ENCODE data around the gene ZBTB44. TPM values are rescaled to one million over a fixed set of nuclear protein-coding genes. Genes with fewer than 3 reads are reported as not detected.

Gene ZBTB44
- total RNA-seq, 1 experiment from 2014 or later = 41.2 TPM

DNA sequence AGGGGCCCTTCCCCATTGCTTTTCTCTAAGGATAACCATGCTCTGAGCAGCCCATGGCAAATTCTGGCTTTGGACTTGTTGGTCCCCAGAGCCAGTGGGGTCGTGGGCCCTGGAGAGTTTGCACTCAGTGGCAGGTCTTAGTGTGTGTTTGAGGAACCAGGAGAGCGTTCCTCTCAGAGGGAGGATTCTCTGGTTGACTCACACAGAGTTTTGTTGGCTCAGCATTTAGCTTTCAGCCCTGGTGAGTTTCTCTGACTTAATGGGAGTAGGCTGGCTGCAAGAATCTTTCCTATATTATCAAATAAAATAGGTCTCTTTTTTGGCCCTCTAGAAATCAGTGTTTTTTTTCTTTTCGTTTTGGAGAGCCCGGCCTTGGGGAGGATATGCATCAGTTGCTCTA is 134.2 kb downstream of the ZBTB44 start:
- peaks cover 95% of the 10 kb centered on the region for H3K79me2 ChIP-seq (ENCODE audit: low read depth)
- no peaks in the 10 kb centered on the region for H3K9me3 ChIP-seq (ENCODE audit: insufficient read depth, low read depth)
- peaks cover 33% of the 10 kb centered on the region for H3F3A ChIP-seq (ENCODE audit: insufficient read depth, low read depth)
- peaks cover 28% of the 10 kb centered on the region for H4K20me1 ChIP-seq (ENCODE audit: insufficient read depth)
- H3K36me3 ChIP-seq (ENCODE audit: low read depth) = 0 out of 2 replicates have a peak, but pooled peaks cover 4% of the 10 kb centered on the region
- ChIA-PET CTCF (no interaction called here), POLR2A (ENCODE audit: unreplicated experiment) (no interaction called here)
- no peak overlapping the region for H3K4me3 ChIP-seq
- H3K27me3 ChIP-seq (ENCODE audit: insufficient read depth, low read depth) = no peaks in the 10 kb centered on the region
- peak in 1 of 2 experiments; percentile 59 for DNase-seq
- BruUV-seq (replicated peaks) = no TSS peak
- peaks cover 46% of the 10 kb centered on the region for H3K4me1 ChIP-seq (replicated peaks; ENCODE audit: insufficient read depth)
- H3K9me2 ChIP-seq (ENCODE audit: insufficient read depth) = no peaks in the 10 kb centered on the region
- intact Hi-C loops (cut with micrococcal nuclease; ENCODE audit: unreplicated experiment) = no loop called here
- peak overlapping the region; percentile 82 for H3K27ac ChIP-seq
- H3K4me2 ChIP-seq = 0 out of 2 replicates have a peak overlapping the region, but pooled peaks have one; percentile 56
- H2AFZ ChIP-seq = no peak overlapping the region
- TF ChIP-seq EZH2 (IDR thresholded peaks at IDR 0.05; ENCODE audit: low read depth) = no peak
- TF ChIP-seq, protein P1, sequence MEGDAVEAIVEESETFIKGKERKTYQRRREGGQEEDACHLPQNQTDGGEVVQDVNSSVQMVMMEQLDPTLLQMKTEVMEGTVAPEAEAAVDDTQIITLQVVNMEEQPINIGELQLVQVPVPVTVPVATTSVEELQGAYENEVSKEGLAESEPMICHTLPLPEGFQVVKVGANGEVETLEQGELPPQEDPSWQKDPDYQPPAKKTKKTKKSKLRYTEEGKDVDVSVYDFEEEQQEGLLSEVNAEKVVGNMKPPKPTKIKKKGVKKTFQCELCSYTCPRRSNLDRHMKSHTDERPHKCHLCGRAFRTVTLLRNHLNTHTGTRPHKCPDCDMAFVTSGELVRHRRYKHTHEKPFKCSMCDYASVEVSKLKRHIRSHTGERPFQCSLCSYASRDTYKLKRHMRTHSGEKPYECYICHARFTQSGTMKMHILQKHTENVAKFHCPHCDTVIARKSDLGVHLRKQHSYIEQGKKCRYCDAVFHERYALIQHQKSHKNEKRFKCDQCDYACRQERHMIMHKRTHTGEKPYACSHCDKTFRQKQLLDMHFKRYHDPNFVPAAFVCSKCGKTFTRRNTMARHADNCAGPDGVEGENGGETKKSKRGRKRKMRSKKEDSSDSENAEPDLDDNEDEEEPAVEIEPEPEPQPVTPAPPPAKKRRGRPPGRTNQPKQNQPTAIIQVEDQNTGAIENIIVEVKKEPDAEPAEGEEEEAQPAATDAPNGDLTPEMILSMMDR (conservative IDR thresholded peaks at IDR 0.05) = no peak

DNA sequence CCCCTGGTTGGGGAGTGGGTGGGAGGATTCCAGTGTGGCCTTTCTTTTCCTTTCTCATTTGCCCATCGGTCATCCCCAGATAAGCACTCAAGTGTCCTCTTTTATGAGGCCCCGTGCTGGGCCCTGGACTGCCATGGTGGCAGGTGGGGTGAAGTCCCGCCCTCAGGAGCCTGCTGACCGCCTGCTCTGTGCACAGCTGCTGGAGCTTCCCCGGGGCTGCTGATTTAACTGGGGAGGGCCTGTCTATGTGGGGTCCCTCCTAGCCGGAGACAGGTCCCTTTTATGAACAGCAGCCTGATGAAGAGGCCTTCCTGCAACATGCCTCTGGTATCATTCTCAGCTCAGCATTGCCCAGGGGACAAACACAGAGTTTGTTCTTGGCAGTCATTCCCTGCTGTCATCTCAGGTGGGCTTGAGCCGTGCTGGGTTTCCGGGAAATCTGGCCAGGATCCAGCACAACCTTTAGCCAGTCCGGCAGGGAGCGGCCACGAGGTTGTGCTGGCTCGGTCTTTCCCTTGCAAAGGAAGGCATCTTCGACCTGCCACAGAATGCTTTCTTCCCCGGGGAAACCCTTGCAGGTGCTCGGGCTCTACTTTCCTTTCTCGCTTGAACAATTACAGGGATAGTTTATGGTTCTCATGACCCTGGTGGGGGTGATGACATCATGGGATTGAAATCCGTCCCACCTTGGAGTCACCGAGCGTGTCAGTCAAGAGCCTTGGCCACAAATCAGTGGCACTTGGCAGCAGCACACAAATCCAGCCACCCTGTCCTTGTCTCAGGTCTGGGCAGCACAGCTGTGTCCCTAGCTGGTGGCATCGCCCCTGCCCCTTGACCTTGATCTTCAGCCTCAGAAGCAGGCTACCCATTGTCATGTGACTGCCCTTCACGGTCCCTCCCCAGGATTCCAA is 135.1 kb downstream of the ZBTB44 start:
- Histone ChIP-seq H3K9me3 (ENCODE audit: insufficient read depth, low read depth) (no peaks in the 10 kb centered on the region), H3K36me3 (ENCODE audit: low read depth) (0 out of 2 replicates have a peak, but pooled peaks cover 10% of the 10 kb centered on the region), H2AFZ (no peak overlapping the region), H3K4me2 (no peak overlapping the region), H3K4me3 (no peak overlapping the region), H3K4me1 (replicated peaks; ENCODE audit: insufficient read depth) (peaks cover 46% of the 10 kb centered on the region), H3F3A (ENCODE audit: insufficient read depth, low read depth) (peaks cover 33% of the 10 kb centered on the region), H4K20me1 (ENCODE audit: insufficient read depth) (peaks cover 28% of the 10 kb centered on the region), H3K9me2 (ENCODE audit: insufficient read depth) (no peaks in the 10 kb centered on the region), H3K79me2 (ENCODE audit: low read depth) (peaks cover 97% of the 10 kb centered on the region), H3K27me3 (ENCODE audit: insufficient read depth, low read depth) (no peaks in the 10 kb centered on the region), H3K27ac (peak overlapping the region; percentile 82; the same call in 1 of the 2 replicates)
- intact Hi-C loops (cut with micrococcal nuclease; ENCODE audit: unreplicated experiment) = loop anchor here (2.0 kb wide), 1 partner anchor 33 kb away; no protein-coding TSS in a partner anchor
- no peak for TF ChIP-seq EZH2 (IDR thresholded peaks at IDR 0.05; ENCODE audit: low read depth)
- TF ChIP-seq, protein P1 (conservative IDR thresholded peaks at IDR 0.05) = no peak
- DNase-seq = no peak
- no TSS peak for BruUV-seq (replicated peaks)
- ChIA-PET CTCF (interaction anchor here (1.1 kb wide), 1 partner anchor 33 kb away, joined by 7 read pairs; no protein-coding TSS in a partner anchor), POLR2A (ENCODE audit: unreplicated experiment) (interaction anchor here (0.6 to 0.7 kb wide), 2 partner anchors 201 to 313 kb away, joined by 4 read pairs; no protein-coding TSS in a partner anchor)

DNA sequence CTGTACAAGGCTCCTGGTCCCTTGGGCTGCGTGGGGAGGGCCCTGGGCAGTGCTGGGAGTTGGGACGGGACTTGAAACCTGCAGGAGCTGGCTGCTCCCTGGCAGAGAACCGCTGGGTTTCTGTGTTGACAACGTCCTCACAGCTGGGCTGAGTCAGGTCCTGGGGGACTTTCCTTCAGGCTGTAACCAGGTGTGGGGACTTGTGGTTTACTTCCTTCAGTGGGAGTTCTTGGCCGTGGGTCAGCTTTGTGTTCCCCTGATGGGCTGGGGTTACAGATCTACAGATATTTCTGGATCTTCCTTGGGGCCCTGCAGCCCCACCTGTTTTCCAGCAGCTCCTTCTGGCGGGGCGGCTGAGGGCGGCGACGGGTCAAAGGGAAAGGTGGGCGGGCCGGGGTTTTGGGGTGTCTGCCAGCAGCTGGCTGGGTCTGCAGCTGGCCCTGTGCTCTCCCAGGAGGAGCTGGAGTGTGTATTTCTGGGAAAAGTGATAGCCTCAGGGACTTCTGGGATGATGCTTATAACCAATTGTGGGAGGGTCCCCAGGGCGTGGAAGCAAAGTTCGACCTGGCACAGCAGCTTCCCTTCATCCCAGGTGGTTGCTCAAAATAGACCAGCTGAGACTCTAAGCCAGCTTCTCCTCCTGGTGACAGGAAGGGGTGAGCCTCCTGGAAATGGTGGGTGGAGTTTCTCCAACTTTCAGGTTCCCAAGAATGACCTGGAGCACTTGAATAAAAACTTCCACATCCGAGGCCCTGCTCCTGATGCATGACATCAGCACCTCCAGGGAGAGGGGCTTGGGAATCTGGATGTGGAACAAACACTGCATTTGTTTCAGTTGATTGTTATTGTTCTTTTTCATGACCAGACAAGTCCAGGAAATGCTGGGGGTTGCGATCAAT is 136.0 kb downstream of the ZBTB44 start:
- Histone ChIP-seq H3K27me3 (ENCODE audit: insufficient read depth, low read depth) (no peaks in the 10 kb centered on the region), H3K9me2 (ENCODE audit: insufficient read depth) (no peaks in the 10 kb centered on the region), H3K4me2 (no peak overlapping the region), H3K4me1 (replicated peaks; ENCODE audit: insufficient read depth) (peaks cover 46% of the 10 kb centered on the region), H3K9me3 (ENCODE audit: insufficient read depth, low read depth) (no peaks in the 10 kb centered on the region), H3K36me3 (ENCODE audit: low read depth) (0 out of 2 replicates have a peak, but pooled peaks cover 10% of the 10 kb centered on the region), H2AFZ (no peak overlapping the region), H3K79me2 (ENCODE audit: low read depth) (peaks cover 97% of the 10 kb centered on the region), H3K27ac (no peak overlapping the region), H3K4me3 (no peak overlapping the region), H3F3A (ENCODE audit: insufficient read depth, low read depth) (peaks cover 33% of the 10 kb centered on the region), H4K20me1 (ENCODE audit: insufficient read depth) (peaks cover 28% of the 10 kb centered on the region)
- intact Hi-C loops (cut with micrococcal nuclease; ENCODE audit: unreplicated experiment) = loop anchor here (2.0 kb wide), 1 partner anchor 32 kb away; no protein-coding TSS in a partner anchor
- DNase-seq = peak in 1 of 2 experiments; percentile 58
- CTCF ChIA-PET = interaction anchor here (0.6 to 1.1 kb wide), 2 partner anchors 32 to 746 kb away, joined by 3 to 7 read pairs; no protein-coding TSS in a partner anchor
- BruUV-seq (replicated peaks) = no TSS peak
- POLR2A ChIA-PET (ENCODE audit: unreplicated experiment) = interaction anchor here (0.6 to 0.7 kb wide), 4 partner anchors 17 to 312 kb away, joined by 3 to 5 read pairs (median 4); no protein-coding TSS in a partner anchor
- TF ChIP-seq EZH2 (IDR thresholded peaks at IDR 0.05; ENCODE audit: low read depth) = no peak
- TF ChIP-seq, protein P1 (conservative IDR thresholded peaks at IDR 0.05) = no peak

Data from PC-9 (cell line).